GM12878 (cell line): Measurements from ENCODE around the gene ATF7IP. TPM values are rescaled to one million over a fixed set of nuclear protein-coding genes. Genes with fewer than 3 reads are reported as not detected.

Experiments used
- ATAC-seq: fragments of 200-7000 bp; cut with Tn5 transposase; 3 replicates; pipeline ENCODE4 v1.9.1; 2020; ENCODE audit warnings: mild to moderate bottlenecking, moderate library complexity
- BruUV-seq: library from RNA; stranded (reverse); fragments of 400-500 nt; replicated peaks from 2 replicates; lab custom pipeline; 2021; lab: Mats Ljungman, UMichigan
- CTCF ChIA-PET: fragments of 300-600 bp; sonication (Branson Sonifier 250); formaldehyde crosslinking; extraction: SDS; loops from one replicate; lab custom pipeline; 2021; ENCODE audit warnings: inconsistent platforms; lab: Yijun Ruan, JAX
- POLR2A ChIA-PET: fragments of 350-600 bp; formaldehyde crosslinking; extraction: SDS; loops from one replicate; lab custom pipeline; 2021; ENCODE audit warnings: inconsistent platforms; lab: Charles Lee
- RAD21 ChIA-PET: fragments of 300-600 bp; sonication (Branson Sonifier 250); formaldehyde crosslinking; loops from one replicate; lab custom pipeline; 2023; ENCODE audit warnings: antibody characterized with exemption; ENCODE audit not compliant: unreplicated experiment; lab: Charles Lee
- SMC1A ChIA-PET: fragments of 300-600 bp; sonication (Branson Sonifier 250); formaldehyde crosslinking; loops from one replicate; lab custom pipeline; 2023; ENCODE audit not compliant: unreplicated experiment, uncharacterized antibody; lab: Charles Lee
- DNase-seq: peaks from one replicate; pipeline ENCODE4 v3.0.0-alpha.2; 2011; ENCODE audit warnings: low read depth, low spot score
- FAIRE-seq: peaks from 3 replicates; lab custom pipeline; 2011; peaks lifted over from hg19 to GRCh38; lab: Jason Lieb, UNC
- H2AFZ ChIP-seq: 2 replicates; pipeline ENCODE4 v1.6.0; 2011; ENCODE audit warnings: low read depth, low read length, control low read depth; ENCODE audit not compliant: control insufficient read depth
- H3K27ac ChIP-seq: 2 replicates; pipeline ENCODE4 v1.5.1; 2011; ENCODE audit warnings: control low read depth; ENCODE audit not compliant: control insufficient read depth, insufficient read depth
- H3K27me3 ChIP-seq, 2 experiments: replicated peaks in 1 of 2; 2 replicates each; pipeline versions ENCODE4 v1.6.0 to v1.6.1; 2011; ENCODE audit warnings: low read length in 1 of 2; ENCODE audit not compliant: control insufficient read depth in 2 of 2, insufficient read depth in 2 of 2
- H3K36me3 ChIP-seq, 2 experiments: 2 replicates each; pipeline ENCODE4 v1.5.1; 2011; ENCODE audit warnings: low read length in 1 of 2; ENCODE audit not compliant: control insufficient read depth in 2 of 2, insufficient read depth in 2 of 2
- H3K4me1 ChIP-seq: 2 replicates; pipeline ENCODE4 v1.6.1; 2011; ENCODE audit warnings: mild to moderate bottlenecking, low read length, moderate library complexity, mixed read lengths; ENCODE audit not compliant: control insufficient read depth, insufficient read depth
- H3K4me2 ChIP-seq: 2 replicates; pipeline ENCODE4 v1.6.0; 2011; ENCODE audit warnings: control low read depth; ENCODE audit not compliant: control insufficient read depth, insufficient read depth
- H3K4me3 ChIP-seq: fragments of 200-600 bp; sonication (generic); 2 replicates; pipeline ENCODE4 v1.5.1; 2016
- H3K79me2 ChIP-seq: 2 replicates; pipeline ENCODE4 v1.6.0; 2011; ENCODE audit warnings: low read length; ENCODE audit not compliant: control insufficient read depth, insufficient read depth
- H3K9ac ChIP-seq: 2 replicates; pipeline ENCODE4 v1.8.0; 2011; ENCODE audit warnings: low read length, control low read depth, mixed read lengths; ENCODE audit not compliant: control insufficient read depth, insufficient read depth
- H3K9me3 ChIP-seq: replicated peaks from 3 replicates; pipeline ENCODE4 v1.5.1; 2011; ENCODE audit warnings: mild to moderate bottlenecking, low read length; ENCODE audit not compliant: control insufficient read depth, insufficient read depth
- H4K20me1 ChIP-seq: 2 replicates; pipeline ENCODE4 v1.6.0; 2011; ENCODE audit not compliant: control insufficient read depth, insufficient read depth
- CHD1 ChIP-seq: IDR thresholded peaks from 2 replicates; pipeline ENCODE4 v1.6.1; 2012; ENCODE audit warnings: low read depth, low read length, improper control_type of control experiment
- FOXM1 ChIP-seq: IDR thresholded peaks from 2 replicates; pipeline ENCODE4 v1.6.1; 2012; ENCODE audit warnings: low read depth, mild to moderate bottlenecking, inconsistent platforms, low read length, moderate library complexity
- HDAC6 ChIP-seq: fragments of 200-600 bp; sonication (generic); IDR thresholded peaks from one replicate; pipeline ENCODE4 v1.8.0; 2017; ENCODE audit warnings: antibody characterized with exemption; ENCODE audit not compliant: unreplicated experiment
- KDM1A ChIP-seq: fragments of 200-600 bp; sonication (generic); IDR thresholded peaks from 2 replicates; pipeline ENCODE4 v1.6.1; 2016; ENCODE audit warnings: borderline replicate concordance
- MEF2B ChIP-seq: fragments of 450-650 bp; IDR thresholded peaks from 2 replicates; pipeline ENCODE4 v1.6.1; 2018; ENCODE audit warnings: mild to moderate bottlenecking, moderate library complexity; ENCODE audit not compliant: partially characterized antibody, poor library complexity, severe bottlenecking
- RUNX3 ChIP-seq: IDR thresholded peaks from 2 replicates; pipeline ENCODE4 v1.6.1; 2012; ENCODE audit warnings: low read length, inconsistent platforms
- ZNF24 ChIP-seq: fragments of 450-650 bp; IDR thresholded peaks from 2 replicates; pipeline ENCODE4 v1.6.1; 2017; ENCODE audit warnings: antibody characterized with exemption, mild to moderate bottlenecking
- WGBS: methylation state at CpG from one replicate; pipeline ENCODE4 v1.1.6; 2016; ENCODE audit warnings: low lambda C conversion rate; ENCODE audit not compliant: insufficient replicate concordance, insufficient coverage; ENCODE audit errors: missing lambda C conversion rate; 5-methylcytosine and 5-hydroxymethylcytosine counted together
- in situ Hi-C: fragments of 300-500 bp; cut with MboI; formaldehyde crosslinking; loops from 9 replicates; pipeline ENCODE4 v1.14.3; 2018; ENCODE audit warnings: mixed read lengths
- intact Hi-C: fragments of 100-400 bp; cut with micrococcal nuclease; formaldehyde crosslinking; loops from one replicate; pipeline ENCODE4 v1.14.2; 2022; ENCODE audit not compliant: unreplicated experiment
- polyA plus RNA-seq, 11 experiments: library from polyadenylated mRNA; depleted of rRNA in 4 of 11; unstranded in 6 of 11; stranded (reverse) in 5 of 11; fragments of >200 nt; fragmentation: Nextera tagmentation in 4 of 11; fragmentation: Illumina TruSeq in 1 of 11; extraction: Ambion mirVana in 4 of 11; extraction: Trizol in 1 of 11; gene quantifications; 1 replicate in 1 of 11; 2 replicates in 10 of 11; pipeline versions ENCODE4 v1.2.1 to v1.2.3, GENCODE V29; 2011 to 2016; ENCODE audit warnings: inconsistent platforms in 2 of 11, missing spikeins in 2 of 11, low read depth in 1 of 11
- total RNA-seq, 4 experiments: library from RNA; depleted of rRNA in 3 of 4; stranded (reverse); fragments of >200 nt in 3 of 4; fragmentation: Illumina TruSeq in 1 of 4; extraction: Trizol in 1 of 4; gene quantifications; 2 replicates each; pipeline versions ENCODE4 v1.2.1 to v1.2.3, GENCODE V29; 2013 to 2021
- TF ChIP-seq, protein P1 (sequence below): fragments of 450-650 bp; IDR thresholded peaks from 2 replicates; pipeline ENCODE4 v1.6.1; 2018; ENCODE audit warnings: borderline replicate concordance, mild to moderate bottlenecking; ENCODE audit not compliant: partially characterized antibody

ATF7IP gene
- total and polyA plus RNA-seq, 10 of the 15 experiments (the other 5 are each of a cell fraction or from before 2014, with no cell fraction given): 6.2 to 66.6 (median 29.3) TPM

DNA sequence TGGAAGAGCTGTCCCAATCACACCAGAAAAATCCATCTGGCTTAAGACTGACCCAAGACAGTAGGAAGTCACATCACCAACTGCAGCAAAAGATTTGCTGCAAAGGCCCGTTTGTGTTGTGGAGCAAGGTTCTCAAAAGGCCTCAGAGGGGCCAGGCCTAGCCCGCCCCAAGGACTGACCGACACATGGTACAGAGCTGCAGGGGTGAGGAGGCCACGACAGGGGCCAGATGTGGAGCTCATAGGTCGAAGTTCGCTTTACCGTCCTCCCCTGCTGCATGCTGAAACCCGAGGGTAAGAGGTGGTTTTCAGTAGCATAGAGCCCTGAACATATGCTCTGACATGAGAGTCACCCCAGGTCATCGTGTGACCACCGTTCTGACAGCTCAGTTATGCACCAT, 166.7 kb downstream of the ATF7IP start:
- Histone ChIP-seq H3K9me3 (no peaks in the 10 kb centered on the region), H3K36me3 (no peaks in the 10 kb centered on the region), H3K79me2 (no peaks in the 10 kb centered on the region), H3K4me2 (no peak overlapping the region), H3K27me3 (no peaks in the 10 kb centered on the region), H4K20me1 (no peaks in the 10 kb centered on the region), H2AFZ (no peak overlapping the region), H3K4me3 (no peak overlapping the region), H3K27ac (no peak overlapping the region), H3K9ac (no peak overlapping the region), H3K4me1 (no peaks in the 10 kb centered on the region)
- DNase-seq (no peak), ATAC-seq (no peak), FAIRE-seq (no peak)
- 43% methylated on average over 10 of the region's 10 CpGs for WGBS
- ChIA-PET RAD21 (interaction anchor here (0.6 kb wide), 1 partner anchor 30 kb away, joined by 3 read pairs; no protein-coding TSS in a partner anchor), POLR2A (no interaction called here), CTCF (interaction anchor here (0.7 kb wide), 2 partner anchors 294 to 1166 kb away, joined by 3 read pairs; no protein-coding TSS in a partner anchor), SMC1A (no interaction called here)
- intact Hi-C loops: no loop called here
- BruUV-seq: no TSS peak
- TF ChIP-seq, protein P1, sequence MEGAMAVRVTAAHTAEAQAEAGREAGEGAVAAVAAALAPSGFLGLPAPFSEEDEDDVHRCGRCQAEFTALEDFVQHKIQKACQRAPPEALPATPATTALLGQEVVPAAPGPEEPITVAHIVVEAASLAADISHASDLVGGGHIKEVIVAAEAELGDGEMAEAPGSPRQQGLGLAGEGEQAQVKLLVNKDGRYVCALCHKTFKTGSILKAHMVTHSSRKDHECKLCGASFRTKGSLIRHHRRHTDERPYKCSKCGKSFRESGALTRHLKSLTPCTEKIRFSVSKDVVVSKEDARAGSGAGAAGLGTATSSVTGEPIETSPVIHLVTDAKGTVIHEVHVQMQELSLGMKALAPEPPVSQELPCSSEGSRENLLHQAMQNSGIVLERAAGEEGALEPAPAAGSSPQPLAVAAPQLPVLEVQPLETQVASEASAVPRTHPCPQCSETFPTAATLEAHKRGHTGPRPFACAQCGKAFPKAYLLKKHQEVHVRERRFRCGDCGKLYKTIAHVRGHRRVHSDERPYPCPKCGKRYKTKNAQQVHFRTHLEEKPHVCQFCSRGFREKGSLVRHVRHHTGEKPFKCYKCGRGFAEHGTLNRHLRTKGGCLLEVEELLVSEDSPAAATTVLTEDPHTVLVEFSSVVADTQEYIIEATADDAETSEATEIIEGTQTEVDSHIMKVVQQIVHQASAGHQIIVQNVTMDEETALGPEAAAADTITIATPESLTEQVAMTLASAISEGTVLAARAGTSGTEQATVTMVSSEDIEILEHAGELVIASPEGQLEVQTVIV: no peak
- TF ChIP-seq MEF2B (no peak), RUNX3 (no peak), HDAC6 (no peak), CHD1 (no peak), FOXM1 (no peak), ZNF24 (no peak), KDM1A (no peak)
- in situ Hi-C loops: no loop called here
